ENCODE results near the gene AKT1. TPM values are rescaled to one million over a fixed set of nuclear protein-coding genes. Genes with fewer than 3 reads are reported as not detected.

The AKT1 gene
- total RNA-seq, 1 donor from 2014 or later: 191 TPM

Other genes with a start within 250 kb of the AKT1 start
- gene C14orf180, start 216.0 kb downstream of the AKT1 start, total RNA-seq: not detected in 2 replicates
- gene TMEM179, start 191.0 kb downstream of the AKT1 start, total RNA-seq: not detected in 2 replicates
- gene INF2, start 106.1 kb downstream of the AKT1 start, total RNA-seq: 26.2 and 26.6 TPM in 2 replicates
- 18.2 and 34.3 TPM in 2 replicates for gene ADSS1, start 71.5 kb downstream of the AKT1 start, total RNA-seq
- gene SIVA1, start 42.6 kb downstream of the AKT1 start, total RNA-seq: 85.0 and 95.6 TPM in 2 replicates
- 5.2 and 5.3 TPM in 2 replicates for gene ZBTB42, start 5.4 kb upstream of the AKT1 start, total RNA-seq
- 29.0 and 41.5 TPM in 2 replicates for gene CEP170B, start 69.5 kb upstream of the AKT1 start, total RNA-seq
- not detected in 2 replicates for gene PLD4, start 129.1 kb upstream of the AKT1 start, total RNA-seq
- gene AHNAK2, start 182.6 kb upstream of the AKT1 start, total RNA-seq: 367 and 620 TPM in 2 replicates
- gene CLBA1, start 190.0 kb upstream of the AKT1 start, total RNA-seq: 8.4 and 14.1 TPM in 2 replicates
- 35.5 and 50.8 TPM in 2 replicates for gene CDCA4, start 225.3 kb upstream of the AKT1 start, total RNA-seq